HepG2 (cell line): ENCODE measurements around the gene ANKRA2. TPM values are rescaled to one million over a fixed set of nuclear protein-coding genes. Genes with fewer than 3 reads are reported as not detected.
A peak's percentile ranks its signal among the peaks of the same experiment; 100 is the strongest.

Experiments used
- DPF2 ChIP-seq: sonication (generic); formaldehyde crosslinking; IDR thresholded peaks from 2 replicates; pipeline ENCODE4 v1.4.0; 2020; ENCODE audit warnings: mild to moderate bottlenecking, low read depth, missing genetic modification reagents, borderline replicate concordance
- FIP1L1 ChIP-seq: fragments of 200-400 bp; formaldehyde crosslinking; IDR thresholded peaks from 2 replicates; pipeline ENCODE4 v1.6.1; 2018; ENCODE audit warnings: low read depth, mild to moderate bottlenecking, low read length, moderate library complexity, borderline replicate concordance; ENCODE audit not compliant: insufficient read depth
- NPAS2 ChIP-seq: sonication (generic); formaldehyde crosslinking; IDR thresholded peaks from 2 replicates; pipeline ENCODE4 v1.8.0; 2022; ENCODE audit warnings: mild to moderate bottlenecking, missing genetic modification reagents, borderline replicate concordance
- SOX5 ChIP-seq: IDR thresholded peaks from 2 replicates; pipeline ENCODE4 v1.6.1; 2016; ENCODE audit warnings: borderline replicate concordance
- ZNF180 ChIP-seq: sonication (generic); formaldehyde crosslinking; IDR thresholded peaks from 2 replicates; pipeline ENCODE4 v1.4.0; 2020; ENCODE audit warnings: low read depth, missing genetic modification reagents, borderline replicate concordance
- ZNF263 ChIP-seq: sonication (generic); formaldehyde crosslinking; IDR thresholded peaks from 2 replicates; pipeline ENCODE4 v1.4.0; 2020; ENCODE audit warnings: missing genetic modification reagents
- polyA plus RNA-seq, 8 experiments: library from polyadenylated mRNA; depleted of rRNA in 3 of 8; stranded (reverse) in 7 of 8; unstranded in 1 of 8; fragments of >200 nt; fragmentation: Illumina TruSeq in 4 of 8; extraction: Trizol in 4 of 8; gene quantifications; 2 replicates each; pipeline versions ENCODE4 v1.2.1 to v1.2.3, GENCODE V29; 2011 to 2016; ENCODE audit warnings: low read depth in 4 of 8, missing spikeins in 1 of 8, mixed read lengths in 1 of 8; ENCODE audit not compliant: insufficient read depth in 1 of 8
- total RNA-seq, 5 experiments: library from RNA; depleted of rRNA; stranded (reverse); fragments of >200 nt; fragmentation: Illumina TruSeq; extraction: Trizol; gene quantifications; 2 replicates each; pipeline ENCODE4 v1.2.3, GENCODE V29; 2016; ENCODE audit warnings: low read depth in 1 of 5
- TF ChIP-seq, protein P1 (sequence below), 2 experiments: fragments of 450-650 bp in 1 of 2; sonication (generic) in 1 of 2; formaldehyde crosslinking; IDR thresholded peaks; 2 replicates each; pipeline versions ENCODE4 v1.5.0 to v1.8.0; 2020 to 2022; ENCODE audit warnings: mild to moderate bottlenecking in 1 of 2, missing genetic modification reagents in 1 of 2
- TF ChIP-seq, protein P2 (sequence below): sonication (generic); formaldehyde crosslinking; IDR thresholded peaks from 2 replicates; pipeline ENCODE4 v1.4.0; 2020; ENCODE audit warnings: missing genetic modification reagents
- TF ChIP-seq, protein P3 (sequence below): sonication (generic); formaldehyde crosslinking; IDR thresholded peaks from 2 replicates; pipeline ENCODE4 v1.5.1; 2020; ENCODE audit warnings: mild to moderate bottlenecking, missing genetic modification reagents
- TF ChIP-seq, protein P4 (sequence below): sonication (generic); formaldehyde crosslinking; IDR thresholded peaks from one replicate; pipeline ENCODE4 v1.5.1; 2020; ENCODE audit warnings: mild to moderate bottlenecking, missing genetic modification reagents; ENCODE audit errors: not compliant biosample characterization
- TF ChIP-seq, protein P5 (sequence below): sonication (generic); formaldehyde crosslinking; IDR thresholded peaks from 2 replicates; pipeline ENCODE4 v1.5.0; 2020; ENCODE audit warnings: missing genetic modification reagents

The ANKRA2 gene
- total and polyA plus RNA-seq, 2 of the 13 experiments (the other 11 are each of a cell fraction or from before 2014, with no cell fraction given) = 23.6 to 33.6 TPM

DNA sequence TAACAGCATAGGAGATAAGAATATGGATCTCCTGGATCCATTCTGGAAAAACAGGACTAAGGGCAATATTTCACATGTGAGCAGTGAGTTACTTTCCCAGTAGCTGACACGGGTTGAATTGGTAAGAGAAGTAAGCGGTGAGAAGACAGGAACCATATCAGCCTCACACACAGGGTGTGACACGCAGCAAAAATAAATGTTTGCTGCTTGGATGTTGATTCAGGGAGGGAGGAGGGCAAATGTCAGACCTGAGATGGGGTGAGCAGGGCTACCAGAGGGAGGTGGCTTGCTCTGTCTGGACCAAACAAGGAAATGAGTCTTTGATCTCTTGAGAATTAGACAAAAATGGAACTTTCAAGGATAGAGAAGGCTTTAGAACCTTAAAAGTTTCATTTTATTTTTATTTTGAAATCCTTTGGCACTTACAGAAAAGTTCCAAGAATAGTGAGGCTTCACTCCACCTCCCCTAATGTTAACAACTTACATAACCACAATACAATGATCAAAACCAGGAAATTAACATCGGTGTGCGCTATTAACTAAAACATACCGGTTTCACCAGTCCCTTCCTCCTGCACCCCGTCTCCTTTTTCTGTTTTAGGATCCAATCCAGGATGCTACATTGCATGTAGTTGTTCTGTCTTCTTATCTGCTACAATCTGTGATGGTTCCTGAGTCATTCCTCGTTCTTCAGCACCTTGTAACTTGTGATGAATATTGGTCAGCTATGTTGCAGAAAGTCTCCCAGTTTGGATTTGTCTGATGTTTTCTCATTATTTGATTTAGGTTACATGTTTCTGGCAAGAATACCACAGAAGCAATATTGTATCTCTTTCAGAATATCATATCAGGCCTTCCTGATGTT lies 40.0 kb upstream of the ANKRA2 start (continued):
- TF ChIP-seq, protein P1, sequence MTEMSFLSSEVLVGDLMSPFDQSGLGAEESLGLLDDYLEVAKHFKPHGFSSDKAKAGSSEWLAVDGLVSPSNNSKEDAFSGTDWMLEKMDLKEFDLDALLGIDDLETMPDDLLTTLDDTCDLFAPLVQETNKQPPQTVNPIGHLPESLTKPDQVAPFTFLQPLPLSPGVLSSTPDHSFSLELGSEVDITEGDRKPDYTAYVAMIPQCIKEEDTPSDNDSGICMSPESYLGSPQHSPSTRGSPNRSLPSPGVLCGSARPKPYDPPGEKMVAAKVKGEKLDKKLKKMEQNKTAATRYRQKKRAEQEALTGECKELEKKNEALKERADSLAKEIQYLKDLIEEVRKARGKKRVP (CRISPR knock-in tag; IDR thresholded peaks at IDR 0.05) = peak in 1 of 2 experiments; percentile 24; a peak in 1 of 4 replicates
- TF ChIP-seq, protein P2, sequence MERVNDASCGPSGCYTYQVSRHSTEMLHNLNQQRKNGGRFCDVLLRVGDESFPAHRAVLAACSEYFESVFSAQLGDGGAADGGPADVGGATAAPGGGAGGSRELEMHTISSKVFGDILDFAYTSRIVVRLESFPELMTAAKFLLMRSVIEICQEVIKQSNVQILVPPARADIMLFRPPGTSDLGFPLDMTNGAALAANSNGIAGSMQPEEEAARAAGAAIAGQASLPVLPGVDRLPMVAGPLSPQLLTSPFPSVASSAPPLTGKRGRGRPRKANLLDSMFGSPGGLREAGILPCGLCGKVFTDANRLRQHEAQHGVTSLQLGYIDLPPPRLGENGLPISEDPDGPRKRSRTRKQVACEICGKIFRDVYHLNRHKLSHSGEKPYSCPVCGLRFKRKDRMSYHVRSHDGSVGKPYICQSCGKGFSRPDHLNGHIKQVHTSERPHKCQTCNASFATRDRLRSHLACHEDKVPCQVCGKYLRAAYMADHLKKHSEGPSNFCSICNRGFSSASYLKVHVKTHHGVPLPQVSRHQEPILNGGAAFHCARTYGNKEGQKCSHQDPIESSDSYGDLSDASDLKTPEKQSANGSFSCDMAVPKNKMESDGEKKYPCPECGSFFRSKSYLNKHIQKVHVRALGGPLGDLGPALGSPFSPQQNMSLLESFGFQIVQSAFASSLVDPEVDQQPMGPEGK (CRISPR knock-in tag) = peak; percentile 74
- TF ChIP-seq FIP1L1 (no peak), ZNF180 (CRISPR knock-in tag) (no peak), DPF2 (CRISPR knock-in tag) (no peak), ZNF263 (CRISPR knock-in tag) (no peak), SOX5 (CRISPR knock-in tag) (peak; percentile 66; the same call in 1 of the 2 replicates), NPAS2 (CRISPR knock-in tag) (no peak)
- TF ChIP-seq, protein P3, sequence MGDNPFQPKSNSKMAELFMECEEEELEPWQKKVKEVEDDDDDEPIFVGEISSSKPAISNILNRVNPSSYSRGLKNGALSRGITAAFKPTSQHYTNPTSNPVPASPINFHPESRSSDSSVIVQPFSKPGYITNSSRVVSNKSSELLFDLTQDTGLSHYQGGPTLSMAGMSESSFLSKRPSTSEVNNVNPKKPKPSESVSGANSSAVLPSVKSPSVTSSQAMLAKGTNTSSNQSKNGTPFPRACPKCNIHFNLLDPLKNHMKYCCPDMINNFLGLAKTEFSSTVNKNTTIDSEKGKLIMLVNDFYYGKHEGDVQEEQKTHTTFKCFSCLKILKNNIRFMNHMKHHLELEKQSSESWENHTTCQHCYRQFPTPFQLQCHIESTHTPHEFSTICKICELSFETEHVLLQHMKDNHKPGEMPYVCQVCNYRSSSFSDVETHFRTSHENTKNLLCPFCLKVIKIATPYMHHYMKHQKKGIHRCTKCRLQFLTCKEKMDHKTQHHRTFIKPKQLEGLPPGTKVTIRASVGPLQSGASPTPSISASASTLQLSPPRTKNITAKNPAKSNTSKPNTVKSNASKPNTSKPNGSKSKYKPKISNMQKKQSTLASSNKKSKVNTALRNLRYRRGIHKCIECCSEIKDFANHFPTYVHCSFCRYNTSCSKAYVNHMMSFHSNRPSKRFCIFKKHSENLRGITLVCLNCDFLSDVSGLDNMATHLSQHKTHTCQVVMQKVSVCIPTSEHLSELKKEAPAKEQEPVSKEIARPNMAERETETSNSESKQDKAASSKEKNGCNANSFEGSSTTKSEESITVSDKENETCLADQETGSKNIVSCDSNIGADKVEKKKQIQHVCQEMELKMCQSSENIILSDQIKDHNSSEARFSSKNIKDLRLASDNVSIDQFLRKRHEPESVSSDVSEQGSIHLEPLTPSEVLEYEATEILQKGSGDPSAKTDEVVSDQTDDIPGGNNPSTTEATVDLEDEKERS (CRISPR knock-in tag) = no peak
- TF ChIP-seq, protein P4, sequence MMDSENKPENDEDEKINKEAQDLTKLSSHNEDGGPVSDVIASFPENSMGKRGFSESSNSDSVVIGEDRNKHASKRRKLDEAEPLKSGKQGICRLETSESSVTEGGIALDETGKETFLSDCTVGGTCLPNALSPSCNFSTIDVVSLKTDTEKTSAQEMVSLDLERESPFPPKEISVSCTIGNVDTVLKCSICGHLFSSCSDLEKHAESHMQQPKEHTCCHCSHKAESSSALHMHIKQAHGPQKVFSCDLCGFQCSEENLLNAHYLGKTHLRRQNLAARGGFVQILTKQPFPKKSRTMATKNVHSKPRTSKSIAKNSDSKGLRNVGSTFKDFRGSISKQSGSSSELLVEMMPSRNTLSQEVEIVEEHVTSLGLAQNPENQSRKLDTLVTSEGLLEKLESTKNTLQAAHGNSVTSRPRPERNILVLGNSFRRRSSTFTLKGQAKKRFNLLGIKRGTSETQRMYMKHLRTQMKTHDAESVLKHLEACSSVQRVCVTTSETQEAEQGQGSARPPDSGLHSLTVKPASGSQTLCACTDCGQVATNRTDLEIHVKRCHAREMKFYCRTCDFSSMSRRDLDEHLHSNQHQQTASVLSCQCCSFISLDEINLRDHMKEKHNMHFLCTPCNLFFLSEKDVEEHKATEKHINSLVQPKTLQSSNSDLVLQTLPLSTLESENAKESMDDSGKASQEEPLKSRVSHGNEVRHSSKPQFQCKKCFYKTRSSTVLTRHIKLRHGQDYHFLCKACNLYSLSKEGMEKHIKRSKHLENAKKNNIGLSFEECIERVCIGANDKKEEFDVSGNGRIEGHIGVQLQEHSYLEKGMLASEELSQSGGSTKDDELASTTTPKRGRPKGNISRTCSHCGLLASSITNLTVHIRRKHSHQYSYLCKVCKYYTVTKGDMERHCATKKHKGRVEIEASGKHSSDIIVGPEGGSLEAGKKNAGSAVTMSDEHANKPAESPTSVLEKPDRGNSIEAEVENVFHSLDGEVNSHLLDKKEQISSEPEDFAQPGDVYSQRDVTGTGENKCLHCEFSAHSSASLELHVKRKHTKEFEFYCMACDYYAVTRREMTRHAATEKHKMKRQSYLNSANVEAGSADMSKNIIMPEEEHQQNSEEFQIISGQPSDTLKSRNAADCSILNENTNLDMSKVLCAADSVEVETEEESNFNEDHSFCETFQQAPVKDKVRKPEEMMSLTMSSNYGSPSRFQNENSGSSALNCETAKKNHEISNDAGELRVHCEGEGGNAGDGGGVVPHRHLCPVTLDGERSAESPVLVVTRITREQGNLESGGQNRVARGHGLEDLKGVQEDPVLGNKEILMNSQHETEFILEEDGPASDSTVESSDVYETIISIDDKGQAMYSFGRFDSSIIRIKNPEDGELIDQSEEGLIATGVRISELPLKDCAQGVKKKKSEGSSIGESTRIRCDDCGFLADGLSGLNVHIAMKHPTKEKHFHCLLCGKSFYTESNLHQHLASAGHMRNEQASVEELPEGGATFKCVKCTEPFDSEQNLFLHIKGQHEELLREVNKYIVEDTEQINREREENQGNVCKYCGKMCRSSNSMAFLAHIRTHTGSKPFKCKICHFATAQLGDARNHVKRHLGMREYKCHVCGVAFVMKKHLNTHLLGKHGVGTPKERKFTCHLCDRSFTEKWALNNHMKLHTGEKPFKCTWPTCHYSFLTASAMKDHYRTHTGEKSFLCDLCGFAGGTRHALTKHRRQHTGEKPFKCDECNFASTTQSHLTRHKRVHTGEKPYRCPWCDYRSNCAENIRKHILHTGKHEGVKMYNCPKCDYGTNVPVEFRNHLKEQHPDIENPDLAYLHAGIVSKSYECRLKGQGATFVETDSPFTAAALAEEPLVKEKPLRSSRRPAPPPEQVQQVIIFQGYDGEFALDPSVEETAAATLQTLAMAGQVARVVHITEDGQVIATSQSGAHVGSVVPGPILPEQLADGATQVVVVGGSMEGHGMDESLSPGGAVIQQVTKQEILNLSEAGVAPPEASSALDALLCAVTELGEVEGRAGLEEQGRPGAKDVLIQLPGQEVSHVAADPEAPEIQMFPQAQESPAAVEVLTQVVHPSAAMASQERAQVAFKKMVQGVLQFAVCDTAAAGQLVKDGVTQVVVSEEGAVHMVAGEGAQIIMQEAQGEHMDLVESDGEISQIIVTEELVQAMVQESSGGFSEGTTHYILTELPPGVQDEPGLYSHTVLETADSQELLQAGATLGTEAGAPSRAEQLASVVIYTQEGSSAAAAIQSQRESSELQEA (CRISPR knock-in tag) = no peak
- TF ChIP-seq, protein P5, sequence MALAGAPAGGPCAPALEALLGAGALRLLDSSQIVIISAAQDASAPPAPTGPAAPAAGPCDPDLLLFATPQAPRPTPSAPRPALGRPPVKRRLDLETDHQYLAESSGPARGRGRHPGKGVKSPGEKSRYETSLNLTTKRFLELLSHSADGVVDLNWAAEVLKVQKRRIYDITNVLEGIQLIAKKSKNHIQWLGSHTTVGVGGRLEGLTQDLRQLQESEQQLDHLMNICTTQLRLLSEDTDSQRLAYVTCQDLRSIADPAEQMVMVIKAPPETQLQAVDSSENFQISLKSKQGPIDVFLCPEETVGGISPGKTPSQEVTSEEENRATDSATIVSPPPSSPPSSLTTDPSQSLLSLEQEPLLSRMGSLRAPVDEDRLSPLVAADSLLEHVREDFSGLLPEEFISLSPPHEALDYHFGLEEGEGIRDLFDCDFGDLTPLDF (CRISPR knock-in tag) = no peak
